ENCODE results near the gene PI16. TPM values are rescaled to one million over a fixed set of nuclear protein-coding genes. Genes with fewer than 3 reads are reported as not detected.

The PI16 gene
- total RNA-seq, 1 experiment from 2014 or later = not detected

DNA sequence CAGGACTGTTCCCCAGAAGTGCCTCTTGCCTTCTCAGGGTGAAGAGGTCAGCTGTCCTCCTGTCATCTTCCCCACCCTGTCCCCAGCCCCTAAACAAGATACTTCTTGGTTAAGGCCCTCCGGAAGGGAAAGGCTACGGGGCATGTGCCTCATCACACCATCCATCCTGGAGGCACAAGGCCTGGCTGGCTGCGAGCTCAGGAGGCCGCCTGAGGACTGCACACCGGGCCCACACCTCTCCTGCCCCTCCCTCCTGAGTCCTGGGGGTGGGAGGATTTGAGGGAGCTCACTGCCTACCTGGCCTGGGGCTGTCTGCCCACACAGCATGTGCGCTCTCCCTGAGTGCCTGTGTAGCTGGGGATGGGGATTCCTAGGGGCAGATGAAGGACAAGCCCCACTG, 9.8 kb downstream of the PI16 start:
- Histone ChIP-seq H3K27me3 (no peaks in the 10 kb centered on the region), H3K36me3 (peaks cover 19% of the 10 kb centered on the region), H3K4me3 (no peak overlapping the region), H3K9me3 (no peaks in the 10 kb centered on the region)
- no peak for DNase-seq

DNA sequence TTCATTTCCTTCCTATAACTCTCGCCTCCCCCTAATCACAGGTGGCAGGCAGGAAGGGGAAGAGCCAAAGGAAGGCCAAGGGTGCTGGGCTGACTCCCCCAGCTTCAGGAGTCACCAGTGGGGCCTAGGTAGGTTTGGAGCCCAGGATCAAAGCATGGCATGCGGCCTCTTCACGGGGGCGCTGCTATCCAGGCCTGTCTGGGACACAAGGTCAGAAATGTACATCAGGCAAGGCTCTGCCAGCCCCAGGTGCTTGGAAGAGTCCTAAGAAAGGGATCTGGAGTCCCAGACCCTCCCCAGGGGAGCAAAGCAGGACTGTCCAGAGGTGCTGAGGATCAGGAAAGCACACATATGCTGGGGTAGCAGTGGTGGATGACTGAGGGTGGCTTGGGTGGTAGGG, 10.4 kb downstream of the PI16 start:
- Histone ChIP-seq H3K4me3 (no peak overlapping the region), H3K27me3 (no peaks in the 10 kb centered on the region), H3K9me3 (no peaks in the 10 kb centered on the region), H3K36me3 (peaks cover 24% of the 10 kb centered on the region)
- DNase-seq = no peak

DNA sequence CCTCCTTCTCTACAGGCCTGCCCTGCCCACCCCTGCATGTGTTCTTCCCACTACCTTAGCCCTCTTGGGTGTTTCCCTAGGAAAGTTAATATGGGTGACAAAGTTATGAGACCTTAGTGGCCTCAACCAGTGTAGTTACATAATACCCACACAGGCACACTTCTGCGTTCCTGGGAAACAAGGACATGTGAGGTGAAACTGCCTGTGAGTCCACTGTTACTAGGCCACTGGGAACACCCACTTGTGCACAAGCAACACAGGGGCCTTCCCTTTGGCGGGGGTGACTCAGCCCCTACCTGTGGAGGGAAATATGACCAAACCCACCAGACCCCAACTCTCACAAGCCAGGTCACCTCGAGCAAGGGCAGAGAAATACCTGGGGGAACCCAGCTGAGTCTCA, 12.8 kb downstream of the PI16 start:
- Histone ChIP-seq H3K36me3 (peaks cover 46% of the 10 kb centered on the region), H3K4me3 (no peak overlapping the region), H3K9me3 (no peaks in the 10 kb centered on the region), H3K27me3 (no peaks in the 10 kb centered on the region)
- DNase-seq = no peak

DNA sequence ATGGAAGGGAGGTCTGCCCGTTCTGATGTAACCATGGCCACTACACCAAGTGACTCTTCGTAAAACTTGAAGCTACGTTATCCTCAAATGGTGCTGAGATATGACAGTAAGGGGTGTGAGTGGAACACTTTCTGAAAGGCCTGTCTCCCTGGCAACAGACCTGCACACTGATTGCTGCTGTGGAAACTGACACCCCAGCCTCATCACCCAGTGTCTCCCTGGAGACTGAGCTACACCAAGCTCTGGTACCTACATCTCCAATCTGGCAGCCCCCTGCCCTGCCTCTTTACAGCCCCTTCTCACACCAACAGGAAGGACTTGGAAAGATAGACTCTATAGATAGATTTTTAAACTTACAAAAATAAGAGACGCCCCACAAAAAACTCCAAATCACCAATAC, 13.2 kb downstream of the PI16 start:
- Histone ChIP-seq H3K27me3 (no peaks in the 10 kb centered on the region), H3K36me3 (peaks cover 51% of the 10 kb centered on the region), H3K9me3 (no peaks in the 10 kb centered on the region), H3K4me3 (no peak overlapping the region)
- DNase-seq = no peak

DNA sequence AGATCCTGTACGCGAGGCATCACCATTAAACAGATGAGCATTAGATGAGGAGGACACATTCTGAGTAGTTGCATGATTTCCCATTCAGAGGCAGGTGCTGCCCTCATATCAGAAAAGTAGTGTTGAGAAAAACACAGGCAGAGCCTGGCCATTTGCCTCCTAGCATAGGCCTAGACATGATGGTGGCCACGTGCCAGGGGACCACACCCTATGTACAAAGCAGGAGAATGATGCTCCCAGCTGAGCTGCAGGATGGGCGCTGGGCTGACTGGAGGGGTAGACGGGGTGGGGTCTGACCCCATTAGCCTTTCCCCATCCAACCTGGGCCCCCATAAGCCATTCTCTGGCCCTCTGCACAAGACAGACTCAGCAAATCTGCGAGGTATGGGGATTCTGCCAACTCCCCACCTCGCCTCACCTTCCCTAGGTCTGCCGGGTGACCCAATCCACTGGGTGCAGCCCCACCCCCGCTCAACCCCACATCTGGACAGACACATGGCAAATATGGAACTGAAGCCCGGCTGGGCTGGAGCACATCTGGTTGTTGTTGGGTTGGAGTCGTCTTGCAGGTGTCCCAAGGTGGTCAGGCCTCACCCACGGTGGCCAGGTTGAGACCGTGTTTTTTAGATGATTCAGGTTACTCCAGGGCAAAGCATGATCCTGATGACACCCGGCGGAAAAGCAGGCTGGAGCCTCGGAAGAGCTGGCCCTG, 13.9 kb downstream of the PI16 start:
- Histone ChIP-seq H3K36me3 (peaks cover 56% of the 10 kb centered on the region), H3K9me3 (no peaks in the 10 kb centered on the region)
- DNase-seq = no peak

DNA sequence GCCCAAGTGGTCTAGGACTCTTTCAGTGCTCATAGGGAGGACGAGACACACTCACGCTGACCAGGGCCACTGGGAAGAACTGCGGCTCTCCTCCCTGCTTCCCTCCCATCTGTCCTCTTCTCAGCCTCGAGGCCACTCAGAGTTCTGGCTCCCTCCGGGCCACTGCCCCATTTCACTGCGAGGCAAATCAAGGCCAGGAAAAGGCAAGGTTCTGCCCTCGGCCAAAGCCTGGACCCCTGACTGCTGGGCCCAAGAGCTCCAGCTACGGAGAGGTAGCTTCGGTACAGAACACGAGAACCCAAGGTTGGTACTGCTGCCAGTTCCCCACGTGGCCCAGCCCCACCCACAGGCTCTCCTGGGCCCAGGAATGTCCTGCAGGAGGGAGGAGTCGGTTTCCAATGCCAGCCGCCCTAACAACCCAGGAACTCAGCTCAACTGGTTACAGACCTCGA, 14.7 kb downstream of the PI16 start:
- no peaks in the 10 kb centered on the region for H3K27me3 ChIP-seq
- H3K4me3 ChIP-seq = no peak overlapping the region
- H3K36me3 ChIP-seq = peaks cover 62% of the 10 kb centered on the region
- no peaks in the 10 kb centered on the region for H3K9me3 ChIP-seq
- DNase-seq = no peak

More for the DNA sequence above, 13.9 kb downstream of the PI16 start:
- H3K27me3 ChIP-seq = no peaks in the 10 kb centered on the region
- H3K4me3 ChIP-seq = no peak overlapping the region

DNA sequence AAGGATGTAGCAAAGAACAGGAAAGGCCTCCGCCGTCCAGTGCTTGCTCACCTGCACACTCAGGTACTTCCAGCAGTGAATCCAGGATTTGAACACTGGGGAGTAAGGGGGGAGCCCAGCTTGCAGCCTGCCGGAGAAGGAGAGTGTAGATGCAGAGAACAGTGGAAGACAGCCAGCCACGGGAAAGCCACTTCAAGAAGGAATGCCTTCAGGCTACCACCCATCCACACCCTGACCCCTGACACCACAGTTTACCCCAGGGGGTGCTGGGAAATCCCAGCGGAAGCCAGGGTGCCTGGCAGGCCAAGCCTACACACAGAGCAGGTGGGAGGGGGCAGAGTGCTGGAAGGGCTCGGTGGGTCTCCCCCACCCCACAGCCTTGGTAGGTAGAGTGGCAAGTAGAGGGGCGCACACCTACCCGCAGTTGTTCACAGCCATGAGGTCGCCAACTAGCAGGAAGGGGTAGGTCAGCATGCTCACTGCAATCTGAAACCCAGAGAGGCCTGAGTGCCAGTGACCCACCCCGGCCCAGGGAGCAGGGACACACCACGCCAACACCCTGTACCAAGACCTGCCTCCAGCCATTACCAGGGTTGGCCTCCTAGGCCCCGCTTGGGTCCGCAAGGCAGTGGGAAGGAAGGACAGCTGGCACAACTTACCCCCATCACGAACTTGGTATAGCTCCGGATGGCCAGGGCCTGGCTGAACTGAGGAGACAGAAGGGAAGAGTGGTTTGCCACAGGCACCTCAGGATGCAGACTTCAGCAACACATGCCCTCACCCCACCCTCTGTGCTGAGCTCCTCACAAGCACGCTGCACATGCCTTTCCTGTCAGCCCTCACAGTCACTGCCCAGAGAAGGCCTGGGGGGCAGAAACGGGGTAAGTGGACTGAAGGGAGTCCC, 15.7 kb downstream of the PI16 start:
- DNase-seq = no peak
- Histone ChIP-seq H3K4me3 (no peak overlapping the region), H3K36me3 (peaks cover 71% of the 10 kb centered on the region), H3K9me3 (no peaks in the 10 kb centered on the region), H3K27me3 (no peaks in the 10 kb centered on the region)

DNA sequence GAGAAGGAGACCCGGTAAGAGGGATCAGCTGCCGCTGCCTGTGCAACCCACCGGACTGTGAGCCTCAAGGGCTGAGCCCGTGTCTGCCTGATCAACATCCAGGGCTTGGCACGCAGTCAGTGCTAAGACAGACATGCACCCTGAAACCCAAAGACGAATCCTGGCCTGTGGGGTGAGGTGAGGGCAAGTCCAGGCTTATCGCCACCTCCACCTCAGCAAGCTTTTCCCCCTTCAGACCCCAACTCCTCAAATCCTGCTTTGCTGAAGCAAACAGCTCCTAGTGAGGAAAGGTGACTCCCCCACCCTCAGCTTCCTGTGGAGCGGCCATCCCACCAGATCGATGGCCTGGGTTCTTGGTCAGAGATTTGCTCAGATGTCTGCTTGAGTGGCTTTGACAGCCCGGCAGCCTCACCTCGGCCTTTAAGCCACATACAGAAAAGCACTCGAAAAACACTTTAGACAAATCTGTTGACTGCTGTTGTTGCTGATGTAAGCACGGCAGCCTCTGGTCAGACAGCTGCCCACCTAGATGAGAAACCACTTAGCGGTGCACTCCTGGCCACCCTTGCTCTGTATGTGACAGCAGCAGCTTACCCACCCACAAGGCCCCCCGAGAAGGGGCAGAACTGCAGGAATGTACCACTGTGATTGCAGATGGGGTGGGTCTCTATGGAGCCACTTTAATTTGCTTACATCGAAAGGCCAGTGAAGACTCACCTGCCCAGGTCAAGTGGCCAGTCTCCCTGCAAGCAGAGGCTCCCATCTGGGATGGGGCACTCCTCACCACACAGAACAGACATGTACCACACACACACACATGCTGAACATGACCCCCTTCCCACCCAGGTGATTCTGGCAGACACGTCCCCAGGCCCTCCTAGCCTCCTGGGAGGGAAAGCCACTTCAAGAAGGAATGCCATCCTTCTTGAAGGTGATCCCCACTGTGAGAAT, 16.6 kb downstream of the PI16 start:
- H3K9me3 ChIP-seq = no peaks in the 10 kb centered on the region
- H3K4me3 ChIP-seq = no peak overlapping the region
- H3K27me3 ChIP-seq = no peaks in the 10 kb centered on the region
- DNase-seq = no peak
- peaks cover 81% of the 10 kb centered on the region for H3K36me3 ChIP-seq

DNA sequence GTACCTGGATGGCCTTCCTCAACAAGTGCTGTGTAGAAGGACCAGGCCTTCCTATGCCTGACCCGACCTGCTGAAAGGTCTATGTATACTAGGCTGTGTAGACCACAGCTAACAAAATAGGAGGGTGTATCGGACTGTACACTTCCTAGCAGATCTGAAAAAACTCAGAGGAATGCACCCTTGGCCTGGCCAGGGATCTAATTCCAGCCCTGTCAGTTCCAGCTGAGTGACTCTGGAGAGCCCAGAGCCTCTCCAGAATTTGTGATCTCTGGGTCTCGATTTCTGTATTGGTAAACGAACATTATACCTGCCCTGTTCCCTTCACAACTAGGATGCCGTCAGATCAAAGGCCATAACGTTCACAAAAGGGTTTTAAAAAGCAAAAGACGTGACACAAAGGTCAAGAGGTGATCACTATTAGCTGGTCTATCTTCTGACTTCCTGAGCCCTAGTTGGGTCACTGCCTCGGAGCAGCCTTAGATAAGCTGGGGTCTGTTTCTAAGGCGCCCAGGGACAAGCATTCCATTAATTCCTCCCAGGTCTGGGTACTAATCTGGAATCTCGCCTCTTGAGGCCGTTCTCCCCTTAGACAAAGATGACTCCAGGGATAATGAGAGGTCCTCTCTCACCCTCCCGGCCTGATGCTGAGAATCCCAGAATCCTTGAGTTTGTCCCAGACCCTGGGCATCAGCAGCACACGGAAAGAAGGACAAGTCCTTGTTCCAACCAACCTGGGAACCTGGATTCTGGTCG, 17.6 kb downstream of the PI16 start:
- H3K4me3 ChIP-seq = no peak overlapping the region
- no peaks in the 10 kb centered on the region for H3K9me3 ChIP-seq
- H3K36me3 ChIP-seq = peaks cover 90% of the 10 kb centered on the region
- no peaks in the 10 kb centered on the region for H3K27me3 ChIP-seq
- DNase-seq = no peak

DNA sequence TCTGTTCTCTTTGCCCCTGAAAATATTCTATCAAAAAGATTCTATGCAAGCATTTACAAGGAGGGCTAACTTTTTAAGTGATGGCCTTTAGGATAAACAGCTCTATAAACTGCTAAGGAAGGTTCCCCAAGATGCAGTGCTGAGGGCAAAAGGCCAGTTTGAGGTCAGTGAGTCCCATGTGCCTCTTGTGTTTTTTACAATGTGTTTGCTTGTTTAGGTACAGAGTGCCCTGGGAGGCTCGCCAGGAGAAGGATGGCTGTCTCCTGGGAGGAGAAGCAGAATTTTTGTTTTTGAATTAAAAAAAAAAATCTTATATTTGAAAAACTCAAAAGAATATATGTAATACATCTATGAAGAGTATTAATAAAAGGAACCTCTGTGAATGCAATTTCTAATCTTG, 18.7 kb downstream of the PI16 start:
- H3K9me3 ChIP-seq = no peaks in the 10 kb centered on the region
- DNase-seq = no peak
- H3K27me3 ChIP-seq = no peaks in the 10 kb centered on the region
- peaks cover 94% of the 10 kb centered on the region for H3K36me3 ChIP-seq
- no peak overlapping the region for H3K4me3 ChIP-seq

DNA sequence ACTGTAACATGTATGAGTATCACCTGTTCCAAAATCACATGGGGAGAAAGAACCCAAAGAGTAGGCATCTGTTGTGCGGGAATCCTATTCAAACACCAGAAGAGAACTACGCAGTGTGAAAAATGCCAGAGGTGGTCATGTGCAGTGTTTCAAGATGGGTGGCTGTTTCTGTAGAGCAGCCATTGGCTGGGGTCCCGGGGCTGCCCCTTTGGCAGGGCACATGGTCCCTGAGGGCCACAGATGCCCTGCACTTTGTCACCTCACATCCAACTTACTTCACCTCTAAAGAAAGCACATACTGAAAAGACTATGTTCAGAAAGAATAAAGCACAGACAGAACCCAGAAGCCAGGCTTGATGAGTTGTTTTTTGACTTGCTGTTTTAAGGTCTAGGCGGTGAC, 19.1 kb downstream of the PI16 start:
- no peaks in the 10 kb centered on the region for H3K9me3 ChIP-seq
- no peak for DNase-seq
- H3K36me3 ChIP-seq = peaks cover 93% of the 10 kb centered on the region
- H3K4me3 ChIP-seq = no peak overlapping the region
- H3K27me3 ChIP-seq = no peaks in the 10 kb centered on the region

DNA sequence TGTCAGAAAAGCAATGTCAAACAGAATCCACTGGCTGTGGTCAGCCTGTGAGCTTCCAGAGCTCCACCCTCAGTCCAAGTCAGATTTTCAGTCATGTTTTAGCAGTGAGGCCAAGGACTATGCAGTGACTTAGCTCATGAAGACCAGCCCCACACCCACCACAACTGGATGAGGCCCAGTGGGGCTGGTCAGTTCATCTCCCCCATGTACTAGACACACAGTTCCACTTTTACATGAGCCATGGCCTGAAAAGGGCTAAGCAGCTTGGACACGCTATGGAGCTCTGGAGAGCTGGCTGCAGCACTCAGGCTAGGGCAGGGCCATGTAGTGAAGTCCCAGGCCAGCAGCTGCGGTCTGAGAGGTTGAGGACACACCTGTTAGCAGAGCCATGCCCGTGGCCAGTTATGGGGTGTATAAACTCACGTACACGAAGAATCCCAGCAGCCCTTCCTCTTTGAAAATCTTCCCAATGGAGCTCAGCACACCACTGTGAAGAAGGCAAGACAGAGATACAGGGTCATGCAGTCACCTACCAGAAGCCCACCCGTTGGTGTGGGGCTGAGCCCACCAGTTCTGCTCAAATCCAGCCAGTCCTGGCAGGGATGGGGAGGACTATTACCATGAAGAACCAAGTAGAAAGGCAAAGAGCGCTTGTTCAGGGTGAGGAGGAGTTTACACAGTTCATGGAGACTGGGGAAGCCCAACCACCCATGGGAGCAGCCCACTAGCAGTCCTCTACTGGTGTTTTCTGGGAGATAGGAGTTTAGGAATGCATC, 20.9 kb downstream of the PI16 start:
- Histone ChIP-seq H3K36me3 (peaks cover 90% of the 10 kb centered on the region), H3K9me3 (no peaks in the 10 kb centered on the region), H3K4me3 (no peak overlapping the region), H3K27me3 (no peaks in the 10 kb centered on the region)
- no peak for DNase-seq

DNA sequence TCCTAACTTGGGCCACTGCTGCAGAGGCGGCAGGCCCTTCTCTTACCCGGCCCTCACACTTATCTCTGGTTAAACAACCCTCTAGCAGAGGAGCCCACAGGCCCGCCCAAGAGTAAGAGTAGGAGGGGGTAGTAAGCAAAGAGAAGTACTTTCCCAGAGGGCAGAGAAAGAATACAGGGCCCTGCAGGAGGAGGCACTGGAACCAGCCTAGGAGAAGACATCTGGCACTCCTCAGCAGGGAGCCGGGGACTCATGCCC, 21.4 kb downstream of the PI16 start:
- Histone ChIP-seq H3K9me3 (no peaks in the 10 kb centered on the region), H3K4me3 (no peak overlapping the region), H3K36me3 (peaks cover 91% of the 10 kb centered on the region), H3K27me3 (no peaks in the 10 kb centered on the region)
- DNase-seq = no peak

DNA sequence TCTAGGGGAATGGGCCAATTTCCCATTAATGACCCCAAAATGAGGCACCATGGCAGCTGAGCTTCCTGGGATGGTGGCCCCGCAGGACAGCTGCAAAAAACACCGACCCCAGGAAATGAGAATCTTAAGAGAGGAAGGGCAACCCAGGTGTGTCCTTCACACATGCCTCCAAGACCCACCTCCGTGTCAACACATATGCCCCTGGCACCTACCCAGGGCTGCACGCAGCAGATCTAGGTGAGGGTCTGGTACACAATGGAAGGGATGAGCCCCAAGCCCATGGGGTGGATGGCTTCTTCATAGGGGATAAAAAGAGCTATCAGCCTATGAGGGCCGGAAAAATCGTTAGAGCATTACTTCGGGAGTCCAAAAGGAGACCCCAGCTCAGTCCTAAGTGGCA, 22.0 kb downstream of the PI16 start:
- DNase-seq = no peak
- H3K4me3 ChIP-seq = no peak overlapping the region
- H3K9me3 ChIP-seq = no peaks in the 10 kb centered on the region
- H3K27me3 ChIP-seq = no peaks in the 10 kb centered on the region
- H3K36me3 ChIP-seq = peaks cover 89% of the 10 kb centered on the region

DNA sequence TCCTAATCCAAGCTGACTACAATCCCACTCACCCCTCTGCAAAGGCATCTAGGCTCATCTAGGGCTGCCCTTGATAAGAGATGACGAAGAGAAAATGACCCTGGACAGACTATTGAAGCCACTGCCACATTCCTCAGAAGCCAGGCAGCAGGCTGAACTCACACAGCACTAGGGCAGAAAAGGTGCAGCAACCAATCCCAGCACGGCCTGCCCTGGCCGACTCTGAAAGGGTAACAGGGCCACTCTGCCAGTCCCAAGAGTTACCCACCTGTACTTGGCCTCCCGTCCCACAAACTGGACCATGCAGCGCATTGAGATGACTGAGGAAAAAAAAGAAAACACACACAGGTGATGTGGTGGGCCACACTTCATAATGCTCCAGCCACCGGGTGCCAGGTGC, 22.4 kb downstream of the PI16 start:
- Histone ChIP-seq H3K27me3 (no peaks in the 10 kb centered on the region), H3K9me3 (no peaks in the 10 kb centered on the region), H3K4me3 (no peak overlapping the region), H3K36me3 (peaks cover 89% of the 10 kb centered on the region)
- DNase-seq = no peak

DNA sequence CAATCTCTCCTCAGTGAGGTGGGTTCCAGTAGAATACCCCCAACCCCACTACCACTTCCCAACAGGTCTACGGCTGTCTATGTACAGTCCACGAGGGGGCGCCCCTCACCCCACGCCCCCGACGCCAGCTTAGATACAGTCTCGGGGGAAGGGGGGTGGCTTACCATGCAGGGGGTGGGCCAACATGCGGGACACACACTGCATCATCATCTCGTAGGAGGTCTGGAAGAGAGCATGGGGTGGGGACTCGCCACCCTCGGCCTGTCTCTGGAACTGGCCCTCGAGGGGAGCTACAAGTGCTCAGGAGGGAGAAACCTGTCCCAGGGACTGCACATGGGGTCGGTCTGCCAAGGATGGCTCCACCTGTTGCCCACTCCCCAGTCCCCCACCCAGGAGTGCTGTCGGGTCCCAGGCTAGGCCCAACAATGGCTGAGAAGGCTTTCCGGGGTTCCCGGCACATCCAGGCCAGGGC, 23.0 kb downstream of the PI16 start:
- no peak for DNase-seq
- Histone ChIP-seq H3K4me3 (no peak overlapping the region), H3K27me3 (no peaks in the 10 kb centered on the region), H3K9me3 (no peaks in the 10 kb centered on the region), H3K36me3 (peaks cover 87% of the 10 kb centered on the region)
